Measurements from ENCODE around the gene ANK2. TPM values are rescaled to one million over a fixed set of nuclear protein-coding genes. Genes with fewer than 3 reads are reported as not detected.
A peak's percentile ranks its signal among the peaks of the same experiment; 100 is the strongest.

Gene ANK2
- total RNA-seq, 4 donors from 2014 or later = 13.7 to 47.4 (median 30.5) TPM

DNA sequence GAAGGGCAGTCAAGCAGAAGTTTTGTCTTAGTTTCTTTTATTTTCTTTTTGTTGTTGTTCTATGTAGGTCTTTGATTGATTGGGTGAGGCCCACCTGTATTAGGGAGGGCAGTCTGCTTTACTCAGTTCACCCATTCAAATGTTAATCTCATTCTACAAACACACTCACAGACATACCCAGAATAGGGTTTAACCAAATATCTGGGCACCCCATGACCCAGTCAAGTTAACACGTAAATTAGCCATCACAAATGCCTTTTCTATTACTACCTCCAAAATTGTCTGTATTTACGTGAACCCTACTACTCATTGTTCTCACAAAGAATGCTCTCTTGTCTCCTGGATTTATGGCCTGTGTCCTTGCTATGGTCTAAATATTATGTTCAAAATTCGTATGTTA, 339.7 kb downstream of the ANK2 start:
- intact Hi-C loops (cut with DNase I; ENCODE audit: low total_unique reads) = no loop called here

DNA sequence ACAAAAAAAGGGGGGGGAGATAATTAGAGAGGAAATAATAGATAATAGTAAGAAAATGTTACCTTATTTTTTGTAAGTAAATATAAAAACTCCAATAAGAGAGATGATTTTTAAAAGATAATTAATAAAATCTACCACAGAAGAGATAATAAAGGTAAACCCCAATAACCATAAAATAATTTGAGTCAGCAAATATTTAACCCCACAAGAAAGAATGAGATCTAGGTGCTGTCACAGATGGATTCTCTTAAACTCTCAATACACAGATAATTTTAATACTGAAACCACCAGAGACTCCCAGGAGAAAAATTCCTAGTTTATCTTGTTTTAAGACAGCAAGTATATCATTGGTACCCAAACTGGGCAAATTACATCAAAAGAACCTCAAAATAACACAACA, 341.4 kb downstream of the ANK2 start:
- intact Hi-C loops (cut with DNase I; ENCODE audit: low total_unique reads) = loop anchor here (5.0 to 10.0 kb wide), 3 partner anchors 154 to 986 kb away; partner anchors contain the start of gene ARSJ
- no peaks in the 10 kb centered on the region for H3K36me3 ChIP-seq
- H3K4me1 ChIP-seq = peaks cover 0 to 4% (median 0%) of the 10 kb centered on the region in 4 donors
- H3K27ac ChIP-seq = no peak overlapping the region
- TF ChIP-seq CTCF (IDR thresholded peaks at IDR 0.05) (no peak), POLR2AphosphoS5 (IDR thresholded peaks at IDR 0.05) (no peak), EP300 (IDR thresholded peaks at IDR 0.05; ENCODE audit: low read depth) (no peak)
- in situ Hi-C loops (cut with MboI; ENCODE audit: low pct_ligation_motif_present in 1 of 4, low pct_unique_long_range_greater_than_20kb in 1 of 4, low sequenced_read_pairs in 3 of 4) = loop anchor here (25.0 kb wide), 9 partner anchors 371 to 1296 kb away; partner anchors contain the start of gene CAMK2D (in 2 of the 4)
- no peak for DNase-seq
- no peak overlapping the region for H3K4me3 ChIP-seq
- no peaks in the 10 kb centered on the region for H3K27me3 ChIP-seq
- no peaks in the 10 kb centered on the region for H3K9me3 ChIP-seq

More for the DNA sequence above, 339.7 kb downstream of the ANK2 start:
- H3K36me3 ChIP-seq = no peaks in the 10 kb centered on the region
- H3K4me3 ChIP-seq = no peak overlapping the region
- H3K27ac ChIP-seq = no peak overlapping the region
- in situ Hi-C loops (cut with MboI; ENCODE audit: low pct_ligation_motif_present in 1 of 4, low pct_unique_long_range_greater_than_20kb in 1 of 4, low sequenced_read_pairs in 3 of 4) = loop anchor here (10.0 to 25.0 kb wide), 10 partner anchors 373 to 1298 kb away; partner anchors contain the start of gene CAMK2D (in 2 of the 4)
- no peak for TF ChIP-seq POLR2AphosphoS5 (IDR thresholded peaks at IDR 0.05)
- no peak for TF ChIP-seq POLR2A (IDR thresholded peaks at IDR 0.05)
- TF ChIP-seq EP300 (IDR thresholded peaks at IDR 0.05; ENCODE audit: low read depth) = no peak
- H3K27me3 ChIP-seq = no peaks in the 10 kb centered on the region
- H3K4me1 ChIP-seq = peaks cover 0 to 4% (median 2%) of the 10 kb centered on the region in 4 donors
- WGBS, 2 donors (ENCODE audit: low coverage in 1 of 2) = 90 to 92% methylated on average over 2 to 3 of the region's 3 CpGs
- no peaks in the 10 kb centered on the region for H3K9me3 ChIP-seq
- DNase-seq = no peak

DNA sequence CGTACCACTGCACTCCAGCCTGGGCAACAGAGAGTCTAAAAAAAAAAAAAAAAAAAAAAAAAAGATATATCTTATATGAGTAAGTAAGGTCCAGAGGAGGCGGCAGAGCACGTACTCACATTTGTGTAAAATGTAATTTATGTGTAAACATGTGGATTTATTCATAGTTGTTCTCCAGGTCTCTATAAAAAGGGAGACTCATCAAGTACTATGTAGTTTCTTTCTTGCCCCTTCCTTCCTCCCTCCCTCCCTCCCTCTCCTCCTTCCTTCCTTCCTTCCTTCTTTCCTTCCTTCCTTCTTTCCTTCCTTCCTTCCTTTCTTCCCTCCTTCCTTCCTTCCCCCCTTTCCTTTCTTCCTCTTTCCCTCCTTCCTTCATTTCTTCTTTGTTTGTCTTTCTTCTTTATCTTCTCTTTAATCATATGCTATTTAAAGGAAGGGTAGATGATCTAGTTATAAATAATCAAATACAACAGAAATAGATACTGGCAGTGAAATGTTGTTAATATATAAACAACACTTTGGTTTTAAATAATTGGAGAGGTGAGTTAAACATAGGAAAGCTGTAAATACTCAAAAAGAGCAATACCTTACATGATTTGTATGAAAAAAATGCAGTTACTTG, 344.8 kb downstream of the ANK2 start:
- intact Hi-C loops (cut with DNase I; ENCODE audit: low total_unique reads) (loop anchor here (5.0 to 10.0 kb wide), 3 partner anchors 151 to 983 kb away; partner anchors contain the start of gene ARSJ), in situ Hi-C loops (cut with MboI; ENCODE audit: low pct_ligation_motif_present in 1 of 4, low pct_unique_long_range_greater_than_20kb in 1 of 4, low sequenced_read_pairs in 3 of 4) (loop anchor here (25.0 kb wide), 9 partner anchors 368 to 1293 kb away; partner anchors contain the start of gene CAMK2D (in 2 of the 4))
- DNase-seq = no peak
- Histone ChIP-seq H3K4me3 (no peak overlapping the region), H3K4me1 (peaks cover 0 to 8% (median 4%) of the 10 kb centered on the region in 4 donors), H3K9me3 (no peaks in the 10 kb centered on the region), H3K36me3 (no peaks in the 10 kb centered on the region), H3K27me3 (no peaks in the 10 kb centered on the region), H3K27ac (no peak overlapping the region)
- 54% methylated on average over 3 of the region's 3 CpGs for WGBS, 2 donors (ENCODE audit: low coverage in 1 of 2)
- TF ChIP-seq POLR2A (IDR thresholded peaks at IDR 0.05) = no peak
- TF ChIP-seq POLR2AphosphoS5 (IDR thresholded peaks at IDR 0.05) = no peak
- TF ChIP-seq CTCF (IDR thresholded peaks at IDR 0.05) = no peak
- no peak for TF ChIP-seq EP300 (IDR thresholded peaks at IDR 0.05; ENCODE audit: low read depth)

GRCh38 chr4:113394730-113395530, 345.5 kb downstream of the ANK2 start:
- H3K27me3 ChIP-seq = no peaks in the 10 kb centered on the region
- WGBS, 2 donors (ENCODE audit: low coverage in 1 of 2) = 45 to 47% methylated on average over 11 of the region's 11 CpGs
- peak; percentile 35 for DNase-seq
- H3K4me3 ChIP-seq = no peak overlapping the region
- no peaks in the 10 kb centered on the region for H3K36me3 ChIP-seq
- intact Hi-C loops (cut with DNase I; ENCODE audit: low total_unique reads) (loop anchor here (5.0 to 10.0 kb wide), 4 partner anchors 150 to 982 kb away; partner anchors contain the start of genes ARSJ and CAMK2D), in situ Hi-C loops (cut with MboI; ENCODE audit: low pct_ligation_motif_present in 1 of 4, low pct_unique_long_range_greater_than_20kb in 1 of 4, low sequenced_read_pairs in 3 of 4) (loop anchor here (25.0 kb wide), 9 partner anchors 367 to 1292 kb away; partner anchors contain the start of gene CAMK2D (in 2 of the 4))
- H3K9me3 ChIP-seq = no peaks in the 10 kb centered on the region
- TF ChIP-seq CTCF (IDR thresholded peaks at IDR 0.05) (peak; percentile 84 to 90 (median 85)), EP300 (IDR thresholded peaks at IDR 0.05; ENCODE audit: low read depth) (no peak)
- no peak overlapping the region for H3K27ac ChIP-seq
- peaks cover 0 to 8% (median 4%) of the 10 kb centered on the region in 4 donors for H3K4me1 ChIP-seq
